Stimulated activated CD8-positive, alpha-beta memory T cell treated with anti-CD3 and anti-CD28 coated beads, Interleukin-12 subunit alpha, Interleukin-12 subunit beta, amount 100 ng/mL, for 4 hours (primary cell): ENCODE results near the gene STAM.
"Not testable (repeated sequence)": the region's sequence is repeated elsewhere in the genome, so short reads cannot be mapped to it uniquely, and the experiment has no call there.

Experiments used
- DNase-seq: peaks from one replicate; pipeline ENCODE4 v3.0.0-alpha.2; 2020; ENCODE audit warnings: low read depth

STAM gene

GRCh38 chr10:17643755-17644484 is at the start of gene STAM:
TSS of gene STAM (plus strand) at chr10:17644151. CDS start at chr10:17644340, 189 bp downstream.
- DNase-seq, result peak; percentile 83

DNA sequence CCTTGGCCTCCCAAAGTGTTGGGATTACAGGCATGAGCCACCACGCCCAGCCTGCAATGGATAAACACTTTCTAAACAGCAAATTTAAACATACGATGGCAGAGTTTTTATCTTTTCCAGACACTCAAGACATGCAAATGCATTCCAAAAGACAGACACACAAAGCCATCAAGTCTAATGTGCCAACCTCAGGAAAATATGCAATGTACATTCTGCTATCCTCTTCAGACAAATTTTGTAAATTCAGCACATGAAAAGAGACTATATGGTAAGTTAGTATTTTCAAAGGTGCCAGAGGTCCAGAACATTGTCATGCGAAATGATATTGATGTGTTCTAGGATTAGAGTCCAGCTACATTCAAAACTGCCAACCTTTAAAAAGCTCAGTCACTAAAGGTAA is 46.6 kb upstream of the STAM start:
- DNase-seq, result no peak

GRCh38 chr10:17599089-17599488 is 44.9 kb upstream of the STAM start:
- DNase-seq, result no peak

DNA sequence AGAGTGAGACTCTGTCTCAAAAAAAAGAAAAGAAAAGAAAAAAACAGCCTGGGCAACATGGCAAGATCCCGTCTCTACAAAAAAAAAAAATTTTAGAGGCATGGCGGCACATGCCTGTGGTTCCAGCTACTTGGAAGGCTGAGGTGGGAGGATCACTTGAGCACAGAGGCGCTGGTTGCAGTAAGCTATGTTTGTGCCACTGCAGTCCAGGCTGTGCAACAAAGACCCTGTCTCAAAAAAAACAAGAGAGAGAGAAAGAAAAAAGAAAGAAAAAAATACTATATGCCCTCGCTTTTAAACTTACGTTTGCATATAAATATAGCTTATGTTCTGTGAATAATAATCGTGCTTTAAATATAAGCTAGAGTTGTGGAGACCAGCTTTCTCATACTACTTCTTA is 38.0 kb upstream of the STAM start:
- DNase-seq, result no peak

- no peak for DNase-seq
Measured at GRCh38 chr10:17606547-17607040, 37.4 kb upstream of the STAM start.

GRCh38 chr10:17607060-17607459 is 36.9 kb upstream of the STAM start:
- DNase-seq, result no peak

- no peak for DNase-seq
Measured at GRCh38 chr10:17607603-17608332, 36.2 kb upstream of the STAM start.

DNA sequence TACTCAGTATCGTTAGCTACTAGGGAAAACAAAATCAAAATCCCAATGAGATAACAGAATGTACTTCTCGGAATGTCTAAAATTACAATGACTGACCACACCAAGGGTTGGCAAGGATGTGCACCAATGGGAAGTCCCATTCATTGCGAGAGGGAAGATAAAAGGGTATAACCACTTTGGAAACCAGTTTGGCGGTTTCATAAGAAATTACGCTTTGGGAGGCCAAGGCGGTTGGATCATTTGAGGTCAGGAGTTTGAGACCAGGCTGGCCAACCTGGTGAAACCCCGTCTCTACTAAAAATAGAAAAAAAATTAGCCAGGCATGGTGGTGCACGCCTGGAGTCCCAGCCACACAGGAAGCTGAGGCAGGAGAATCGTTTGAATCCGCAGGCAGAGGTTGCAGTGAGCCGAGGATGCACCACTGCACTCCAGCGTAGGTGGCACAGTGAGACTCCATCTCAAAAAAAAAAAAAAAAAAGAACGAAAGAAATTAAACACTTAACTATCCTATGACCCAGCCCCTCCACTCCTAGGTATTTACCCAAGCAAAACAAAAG is 34.4 kb upstream of the STAM start:
- no peak for DNase-seq

DNA sequence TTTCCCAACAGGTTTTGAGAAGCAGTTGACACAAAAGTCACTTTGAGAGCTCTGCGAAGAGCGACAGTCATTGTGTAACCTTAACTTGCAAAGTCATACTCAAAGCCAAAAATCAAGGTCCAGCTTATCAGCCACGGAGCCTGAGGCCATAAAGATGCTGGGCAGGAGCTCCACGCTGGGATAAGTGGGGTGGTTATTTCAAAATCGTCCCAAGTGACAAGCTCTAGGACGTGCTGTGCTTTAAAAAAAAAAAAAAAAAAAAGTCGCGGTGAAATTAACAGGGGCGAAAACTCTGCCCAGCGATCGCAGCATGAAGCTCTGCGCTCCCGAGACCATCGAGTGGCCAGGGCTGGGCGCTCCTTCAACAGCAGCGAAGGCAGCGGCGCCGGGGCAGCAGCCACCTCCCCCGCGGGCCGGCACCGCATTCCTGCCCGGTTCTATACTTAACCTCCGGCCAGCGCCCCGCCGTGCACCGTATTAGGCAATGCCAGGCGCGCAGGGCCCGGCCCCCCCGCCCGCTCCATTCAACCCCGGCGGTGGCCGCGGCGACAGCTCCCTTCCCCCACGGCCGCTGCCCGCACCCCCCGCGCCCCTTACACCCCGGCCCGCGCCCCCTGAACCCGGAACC is 27.4 kb upstream of the STAM start:
- peak; percentile 13 for DNase-seq

GRCh38 chr10:17617031-17617911 is 26.7 kb upstream of the STAM start, which contains the start of gene HACD1:
TSS of gene HACD1 (minus strand) at chr10:17617374. CDS start at chr10:17617339, 35 bp downstream.
- DNase-seq, result peak; percentile 46

GRCh38 chr10:17622061-17622460 is 21.9 kb upstream of the STAM start:
- no peak for DNase-seq

DNA sequence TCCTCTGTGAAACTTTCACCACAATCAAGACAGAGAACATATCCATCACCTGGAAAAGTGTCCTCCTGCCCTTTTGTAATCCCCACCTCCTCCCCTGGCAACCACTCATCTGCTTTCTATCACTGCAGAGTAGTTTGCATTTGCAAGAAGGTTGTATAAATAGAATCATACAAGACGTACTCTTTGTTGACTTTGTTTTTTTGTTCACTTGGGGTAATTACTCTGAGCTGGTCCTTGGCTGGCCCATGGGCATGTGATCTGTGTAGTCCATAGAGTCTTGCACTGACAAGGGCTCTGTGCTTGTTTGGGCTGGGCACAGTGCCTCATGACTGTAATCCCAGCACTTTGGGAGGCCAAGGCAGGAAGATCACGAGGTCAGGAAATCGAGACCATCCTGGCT is 19.0 kb upstream of the STAM start:
- no peak for DNase-seq

- no peak for DNase-seq
Measured at GRCh38 chr10:17626656-17627055, 17.3 kb upstream of the STAM start.

GRCh38 chr10:17632590-17632989 is 11.4 kb upstream of the STAM start:
- not testable (repeated sequence) for DNase-seq

DNA sequence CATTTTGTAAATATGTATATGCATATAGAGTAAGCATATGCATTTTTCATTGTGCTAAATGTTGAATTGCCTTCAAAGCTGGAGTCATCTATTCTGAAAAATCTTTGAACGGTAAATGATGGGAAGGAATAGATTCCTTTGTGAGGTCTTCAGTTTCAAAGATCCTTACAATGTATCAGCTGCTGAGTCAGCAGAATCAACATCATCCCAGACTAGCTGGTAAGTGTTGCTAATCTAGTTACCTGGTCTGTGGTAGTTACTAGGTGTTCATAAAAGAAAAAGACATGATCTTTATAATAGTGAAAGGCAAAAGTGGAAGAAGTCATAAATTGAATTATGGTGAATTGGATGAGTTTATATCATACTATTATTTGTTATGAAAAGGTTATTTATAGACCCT is 10.6 kb upstream of the STAM start:
- no peak for DNase-seq

GRCh38 chr10:17637869-17638268 is 6.1 kb upstream of the STAM start:
- no peak for DNase-seq

- no peak for DNase-seq
Measured at GRCh38 chr10:17640331-17640816, 3.6 kb upstream of the STAM start.

- DNase-seq, result no peak
Measured at GRCh38 chr10:17643339-17643754, 604 bp upstream of the STAM start.

- DNase-seq, result no peak
Measured at GRCh38 chr10:17644485-17644943, 563 bp downstream of the STAM start.

DNA sequence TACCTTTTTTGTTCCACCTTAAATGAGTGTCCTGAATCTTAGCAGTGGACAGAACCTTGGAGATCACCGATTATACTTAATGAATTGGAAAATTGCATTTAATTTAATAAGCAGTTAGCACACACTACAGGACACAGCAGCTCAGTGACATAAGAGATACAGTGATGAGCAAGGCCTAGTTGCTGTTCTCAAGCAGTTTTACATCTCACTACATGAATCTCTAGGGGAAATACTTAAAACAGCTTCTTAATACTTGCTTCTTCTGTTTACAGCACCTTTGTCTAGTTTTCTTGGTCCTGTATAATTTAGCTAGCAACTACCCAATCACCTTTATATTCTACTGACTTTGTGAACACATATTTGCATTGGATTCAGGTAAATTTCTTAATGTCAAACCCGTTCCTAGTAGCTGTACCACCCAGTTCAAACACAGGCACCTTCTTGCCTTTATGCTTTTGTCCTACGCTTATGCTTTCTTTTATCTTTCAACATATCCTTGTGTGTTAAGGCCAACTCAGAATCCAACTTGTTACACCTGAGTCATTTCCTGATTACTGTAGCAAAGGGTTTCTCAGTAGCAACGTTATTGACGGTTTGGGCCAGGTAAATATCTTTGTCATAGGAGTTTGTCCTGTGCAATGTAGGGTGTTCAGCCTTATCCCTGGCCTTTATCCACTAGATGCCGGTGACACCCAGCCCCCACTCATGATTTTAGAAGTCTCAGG is 1.8 kb downstream of the STAM start:
- DNase-seq, result no peak

DNA sequence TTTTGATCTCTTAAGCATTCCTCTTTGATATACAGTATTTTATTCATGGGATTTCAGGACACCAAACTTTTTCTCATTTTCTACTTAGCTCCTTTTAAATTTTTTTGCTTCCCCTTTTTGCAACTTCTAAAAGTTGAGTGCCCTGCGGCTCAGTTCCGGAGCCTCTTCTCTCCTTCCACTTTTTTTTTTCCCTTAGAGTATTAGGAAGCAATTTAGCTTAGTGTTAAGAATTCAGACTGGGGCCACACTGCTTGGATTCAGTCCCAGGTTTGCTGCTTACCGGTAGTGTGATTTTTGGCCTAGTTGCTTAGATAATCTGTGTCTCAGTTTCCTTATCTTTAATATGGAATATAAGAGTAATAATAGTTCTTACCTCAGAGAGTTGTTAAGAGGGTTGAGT is 3.4 kb downstream of the STAM start:
- no peak for DNase-seq
